GM19452 (cell line): ENCODE results near the gene LTB.
"Not testable (repeated sequence)": the region's sequence is repeated elsewhere in the genome, so short reads cannot be mapped to it uniquely, and the experiment has no call there.

Source experiments
- ATAC-seq: cut with Tn5 transposase; IDR thresholded peaks from one replicate; pipeline ENCODE4 v1.9.1; 2021; ENCODE audit not compliant: unreplicated experiment

The LTB gene

DNA sequence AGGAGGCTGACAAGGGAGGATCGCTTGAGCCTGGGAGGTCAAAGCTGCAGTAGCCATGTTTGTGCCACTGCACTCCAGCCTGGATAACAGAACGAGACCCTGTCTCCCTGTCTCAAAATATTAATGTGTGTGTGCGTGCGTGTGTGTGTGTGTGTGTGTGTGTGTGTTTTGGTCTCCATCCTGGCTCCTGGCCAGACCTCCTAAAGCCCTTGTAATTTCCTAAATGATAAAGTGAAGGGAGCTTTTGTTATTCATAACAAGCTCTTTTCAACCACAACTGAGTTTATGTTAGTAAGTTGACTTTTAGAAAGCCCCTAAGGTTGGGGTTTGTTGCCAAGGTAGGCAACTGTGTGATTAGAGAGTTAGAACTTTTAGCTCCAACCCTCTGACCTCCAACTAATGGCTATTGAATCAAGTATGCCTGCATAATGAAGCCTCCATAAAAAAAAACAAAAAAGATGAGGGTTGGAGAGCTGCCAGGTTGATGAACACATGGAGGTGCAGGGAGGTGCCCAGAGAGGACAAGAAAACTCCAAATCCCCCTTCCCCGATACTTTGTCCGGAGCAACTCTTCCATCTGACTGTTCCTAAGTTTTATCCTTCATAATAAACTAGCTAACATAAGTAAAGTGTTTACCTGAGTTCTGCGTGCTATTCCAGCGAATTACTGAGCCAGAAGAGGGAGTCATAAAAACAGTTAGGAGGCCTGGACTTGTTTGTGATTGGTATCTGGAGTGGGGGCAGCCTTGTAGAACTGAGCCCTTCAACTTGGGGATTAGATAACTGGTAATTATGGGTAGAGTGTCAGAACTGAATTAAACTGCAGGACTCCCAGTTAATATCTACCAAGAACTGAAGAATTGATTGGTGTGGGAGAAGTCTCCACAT lies 27.5 kb upstream of the LTB start:
- ATAC-seq: no peak

- no peak for ATAC-seq
These were observed 25.1 kb upstream of the LTB start for GRCh38 chr6:31607317-31607716.

- no peak for ATAC-seq
These were observed 14.8 kb upstream of the LTB start for GRCh38 chr6:31597006-31597405.

GRCh38 chr6:31592396-31592771 lies 10.2 kb upstream of the LTB start:
- ATAC-seq: no peak

DNA sequence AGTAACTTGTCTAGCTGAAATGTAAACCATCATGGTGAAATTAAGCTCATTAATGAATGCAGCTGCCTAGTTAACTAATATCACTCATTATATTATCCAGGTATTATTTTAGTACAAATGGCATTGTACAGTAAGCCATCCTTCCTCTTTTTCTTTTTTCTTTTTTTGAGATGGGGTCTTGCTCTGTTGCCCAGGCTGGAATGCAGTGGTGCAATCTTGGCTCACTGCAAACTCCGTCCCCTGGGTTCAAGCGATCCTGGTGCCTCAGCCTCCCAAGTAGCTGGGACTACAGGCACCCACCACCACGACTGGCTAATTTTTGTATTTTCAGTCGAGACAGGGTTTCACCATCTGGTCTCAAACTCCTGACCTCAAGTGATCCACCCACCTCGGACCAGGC lies 8.5 kb upstream of the LTB start:
- not testable (repeated sequence) for ATAC-seq

GRCh38 chr6:31588871-31589650 lies 6.8 kb upstream of the LTB start:
- ATAC-seq: no peak

- no peak for ATAC-seq
These were observed 5.9 kb upstream of the LTB start for GRCh38 chr6:31587791-31588777.

DNA sequence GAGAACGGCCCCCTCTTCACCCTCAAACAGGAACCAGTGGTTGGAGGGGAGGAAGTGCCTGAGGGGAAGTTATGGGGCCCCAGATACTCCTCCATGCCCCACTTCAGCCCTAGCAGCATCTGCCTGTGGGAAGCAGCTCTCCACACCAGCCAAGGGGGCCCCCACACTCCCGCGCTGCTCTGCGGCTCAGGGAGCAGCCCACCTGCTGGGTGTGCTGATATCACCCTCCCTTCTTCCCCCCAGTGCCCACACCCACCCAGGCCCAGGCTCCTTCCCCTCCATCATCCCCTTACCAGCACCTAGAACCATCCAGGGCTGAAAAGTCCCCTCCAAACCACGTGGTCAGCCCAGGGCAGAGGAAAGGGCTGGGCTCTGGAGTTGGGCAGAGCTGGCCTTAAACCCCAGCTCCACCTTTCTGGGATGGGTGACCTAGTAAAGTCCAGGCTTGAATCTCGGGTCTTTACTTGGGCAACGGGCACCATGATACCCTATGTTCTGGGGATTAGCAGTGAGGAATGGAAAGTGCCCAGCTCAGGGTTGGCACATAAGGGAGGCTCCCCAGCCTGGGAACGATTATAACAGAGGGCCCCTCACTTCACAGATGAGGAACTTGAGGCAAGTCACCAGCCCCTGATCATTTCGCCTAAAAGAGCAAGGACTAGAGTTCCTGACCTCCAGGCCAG lies 4.5 kb upstream of the LTB start:
- ATAC-seq: no peak

DNA sequence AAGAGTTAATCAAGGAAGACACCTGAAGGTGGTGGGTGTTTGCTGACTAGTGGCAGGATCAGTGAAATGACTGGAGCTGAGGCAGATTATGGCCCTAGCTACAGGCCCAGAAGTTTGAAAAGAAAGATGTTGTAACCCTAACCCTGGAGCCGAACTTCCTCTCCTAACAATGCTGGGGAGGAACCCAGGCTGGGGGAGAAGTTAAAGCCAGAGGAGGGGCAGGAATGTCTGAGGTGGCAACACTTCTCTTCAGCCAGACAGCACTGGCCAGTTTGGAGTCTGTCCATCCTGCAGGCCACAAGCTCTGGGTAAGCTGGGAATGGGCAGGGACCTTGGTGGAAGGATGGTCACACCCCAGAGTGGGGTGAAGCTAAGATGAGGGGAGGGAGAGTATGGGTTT lies 3.8 kb upstream of the LTB start, which contains the start of gene LST1:
TSS of gene LST1 (plus strand) at position 270 of the 400 bp plus-strand sequence. CDS start 1,023 bp downstream, outside the sequence.
- ATAC-seq: no peak

DNA sequence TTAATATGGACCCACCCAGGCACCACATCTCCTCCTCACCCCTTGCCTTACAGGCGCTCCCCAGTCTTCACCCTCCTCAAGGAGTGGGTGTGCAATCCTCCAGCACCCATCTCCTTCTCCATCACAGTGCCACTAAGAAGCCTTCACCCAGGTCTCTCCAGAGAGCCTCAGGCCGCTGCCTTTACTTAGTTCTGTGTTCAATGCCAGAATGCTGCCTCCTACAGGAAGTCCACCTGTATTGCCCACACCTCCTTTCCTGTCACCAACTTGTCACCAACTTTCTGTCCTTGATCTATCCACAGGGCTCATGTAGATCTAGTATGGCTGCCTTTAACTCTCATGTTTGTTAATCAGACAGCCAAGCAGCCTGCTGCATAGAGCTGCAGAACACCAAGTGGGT lies 3.3 kb upstream of the LTB start:
- no peak for ATAC-seq

DNA sequence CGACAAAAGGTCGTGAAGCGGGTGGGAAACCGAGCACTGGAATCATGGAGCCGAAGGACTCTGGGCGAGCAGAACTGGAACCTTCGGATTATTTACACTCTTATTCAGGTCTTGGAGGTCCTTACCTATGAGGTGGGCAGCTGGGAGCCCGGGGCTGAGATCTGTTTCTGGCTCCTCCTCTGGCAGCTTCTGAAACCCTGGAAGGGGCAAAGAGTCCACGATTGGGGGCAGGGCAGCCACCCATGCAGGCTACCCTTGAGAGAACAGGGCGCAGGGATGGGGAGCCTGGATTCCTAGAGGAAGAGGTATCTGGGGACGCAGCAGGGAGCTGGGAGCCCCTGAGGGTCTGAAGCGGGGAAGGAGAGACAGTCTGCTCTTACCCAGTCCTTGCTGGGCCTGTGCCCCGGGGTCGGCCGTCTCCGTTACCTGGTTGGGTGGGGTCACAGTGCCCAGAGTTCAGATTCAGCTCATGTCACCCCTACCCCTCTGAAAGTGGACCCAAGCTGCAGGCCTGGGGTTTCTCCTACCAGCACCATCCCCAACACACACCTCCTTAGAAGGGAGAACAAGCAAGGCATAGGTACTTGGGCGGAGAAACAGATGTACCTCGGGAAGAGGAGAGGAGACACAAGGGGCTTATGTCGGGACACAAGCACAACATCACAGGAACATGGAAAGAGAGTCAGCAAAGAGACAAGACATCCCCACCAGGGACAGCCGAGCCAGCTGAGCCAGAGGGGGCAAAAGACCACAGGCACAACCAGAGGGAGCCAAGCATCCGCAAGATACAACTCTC lies 592 bp downstream of the LTB start:
- ATAC-seq: no peak

- peak; percentile 70 for ATAC-seq
These were observed 1.3 kb downstream of the LTB start for GRCh38 chr6:31580807-31581433.

DNA sequence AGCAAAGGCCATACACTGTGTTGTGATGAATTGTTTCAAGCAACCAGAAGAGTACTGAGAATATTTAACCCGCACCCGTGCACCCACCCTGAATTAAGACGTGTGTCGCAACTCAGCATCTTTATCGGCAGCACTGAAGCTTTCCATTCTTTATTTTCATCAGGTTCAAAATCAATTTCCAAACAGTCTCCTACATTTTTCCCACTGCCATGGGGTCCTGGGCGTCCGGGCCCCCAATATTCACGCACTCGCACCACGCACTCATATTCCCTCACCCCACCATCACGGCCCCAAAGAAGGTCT lies 1.8 kb downstream of the LTB start:
- no peak for ATAC-seq

- ATAC-seq: no peak
These were observed 2.4 kb downstream of the LTB start for GRCh38 chr6:31579546-31580437.

GRCh38 chr6:31579119-31579505 lies 3.1 kb downstream of the LTB start:
- ATAC-seq: no peak

DNA sequence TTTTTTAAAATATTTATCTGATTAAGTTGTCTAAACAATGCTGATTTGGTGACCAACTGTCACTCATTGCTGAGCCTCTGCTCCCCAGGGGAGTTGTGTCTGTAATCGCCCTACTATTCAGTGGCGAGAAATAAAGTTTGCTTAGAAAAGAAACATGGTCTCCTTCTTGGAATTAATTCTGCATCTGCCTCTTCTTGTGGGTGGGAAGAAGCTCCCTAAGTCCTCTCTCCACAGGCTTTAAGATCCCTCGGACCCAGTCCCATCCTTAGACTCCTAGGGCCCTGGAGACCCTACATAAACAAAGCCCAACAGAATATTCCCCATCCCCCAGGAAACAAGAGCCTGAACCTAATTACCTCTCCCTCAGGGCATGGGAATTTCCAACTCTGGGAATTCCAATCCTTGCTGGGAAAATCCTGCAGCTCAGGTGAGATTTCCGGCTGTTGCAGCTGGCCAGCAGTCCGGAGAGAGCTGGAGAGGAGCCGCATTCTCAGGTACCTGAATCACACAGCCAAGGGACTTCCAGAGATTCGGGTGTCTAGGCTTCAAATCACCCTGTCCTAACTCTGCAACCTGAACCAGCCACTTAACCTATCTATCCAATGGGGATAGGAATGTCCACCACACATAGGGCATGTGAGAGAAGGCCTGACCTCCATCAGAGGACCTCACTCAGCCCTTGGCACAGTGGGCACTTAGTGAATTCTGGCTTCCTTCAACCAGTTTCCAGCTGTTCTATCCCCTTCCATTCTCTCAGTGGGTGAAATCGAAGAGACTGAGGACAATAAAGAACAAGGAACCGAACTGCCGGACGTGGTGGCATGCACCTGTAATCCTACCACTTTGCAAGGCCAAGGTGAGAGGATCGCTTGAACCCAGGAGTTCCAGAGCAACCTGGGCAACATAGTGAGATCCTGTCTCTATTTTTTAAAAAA lies 3.8 kb downstream of the LTB start:
- ATAC-seq: no peak

DNA sequence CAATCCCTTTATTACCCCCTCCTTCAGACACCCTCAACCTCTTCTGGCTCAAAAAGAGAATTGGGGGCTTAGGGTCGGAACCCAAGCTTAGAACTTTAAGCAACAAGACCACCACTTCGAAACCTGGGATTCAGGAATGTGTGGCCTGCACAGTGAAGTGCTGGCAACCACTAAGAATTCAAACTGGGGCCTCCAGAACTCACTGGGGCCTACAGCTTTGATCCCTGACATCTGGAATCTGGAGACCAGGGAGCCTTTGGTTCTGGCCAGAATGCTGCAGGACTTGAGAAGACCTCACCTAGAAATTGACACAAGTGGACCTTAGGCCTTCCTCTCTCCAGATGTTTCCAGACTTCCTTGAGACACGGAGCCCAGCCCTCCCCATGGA lies 4.7 kb downstream of the LTB start:
- no peak for ATAC-seq
